NCI-H748 (cell line): Measurements from ENCODE around the gene SLC29A4.
"Not testable (repeated sequence)": the region's sequence is repeated elsewhere in the genome, so short reads cannot be mapped to it uniquely, and the experiment has no call there.

Experiments
- DNase-seq: peaks from one replicate; lab custom pipeline; 2025; ENCODE audit not compliant: unreplicated experiment; lab: John Stamatoyannopoulos, UW

SLC29A4 gene

DNA sequence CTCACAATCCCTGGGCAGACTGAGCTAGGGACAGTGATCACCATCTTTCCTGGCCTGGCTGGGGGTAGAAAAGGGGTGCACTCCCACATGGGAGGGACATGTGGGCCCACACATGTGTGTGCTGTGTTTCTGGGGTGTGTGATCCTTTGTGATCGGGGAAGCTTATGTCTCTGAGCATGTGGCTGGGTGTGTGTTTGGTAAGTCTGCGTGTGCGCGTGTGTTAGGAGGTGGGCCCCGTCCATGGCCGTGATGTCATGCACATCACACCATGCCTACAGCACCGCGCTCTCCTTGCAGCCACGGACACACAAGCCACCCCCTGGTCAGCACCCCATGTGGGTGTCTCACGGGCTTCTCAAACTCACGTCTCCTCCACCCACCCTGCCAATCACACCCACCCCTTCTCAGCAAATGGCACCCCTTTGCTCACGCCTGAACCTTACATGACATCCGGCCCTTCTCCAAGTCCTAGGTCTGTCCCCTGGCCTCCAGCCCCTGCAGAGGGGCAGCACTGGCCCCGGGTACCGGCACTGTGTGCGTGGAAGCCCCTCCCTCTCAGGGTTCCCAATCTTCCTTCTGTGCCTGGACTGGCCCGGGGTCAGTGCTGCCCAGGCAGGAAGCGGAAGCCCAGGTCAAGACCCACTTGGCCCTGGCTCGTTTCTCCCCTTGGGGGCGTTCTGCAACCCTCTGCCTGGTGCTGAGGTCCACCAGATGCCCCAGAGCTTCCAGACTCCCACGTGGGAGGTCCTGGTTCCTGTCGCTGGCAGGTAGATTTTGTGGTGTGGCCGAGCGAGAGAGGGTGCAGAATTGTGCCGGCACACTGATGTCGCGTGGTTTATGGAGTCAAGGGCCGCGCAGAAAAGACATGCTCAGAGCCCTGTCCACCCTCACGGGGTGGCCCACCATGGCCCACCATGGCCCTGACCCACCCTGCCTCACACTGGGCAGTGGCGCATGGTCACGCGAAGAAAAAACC, 12.6 kb downstream of the SLC29A4 start:
- no peak for DNase-seq

DNA sequence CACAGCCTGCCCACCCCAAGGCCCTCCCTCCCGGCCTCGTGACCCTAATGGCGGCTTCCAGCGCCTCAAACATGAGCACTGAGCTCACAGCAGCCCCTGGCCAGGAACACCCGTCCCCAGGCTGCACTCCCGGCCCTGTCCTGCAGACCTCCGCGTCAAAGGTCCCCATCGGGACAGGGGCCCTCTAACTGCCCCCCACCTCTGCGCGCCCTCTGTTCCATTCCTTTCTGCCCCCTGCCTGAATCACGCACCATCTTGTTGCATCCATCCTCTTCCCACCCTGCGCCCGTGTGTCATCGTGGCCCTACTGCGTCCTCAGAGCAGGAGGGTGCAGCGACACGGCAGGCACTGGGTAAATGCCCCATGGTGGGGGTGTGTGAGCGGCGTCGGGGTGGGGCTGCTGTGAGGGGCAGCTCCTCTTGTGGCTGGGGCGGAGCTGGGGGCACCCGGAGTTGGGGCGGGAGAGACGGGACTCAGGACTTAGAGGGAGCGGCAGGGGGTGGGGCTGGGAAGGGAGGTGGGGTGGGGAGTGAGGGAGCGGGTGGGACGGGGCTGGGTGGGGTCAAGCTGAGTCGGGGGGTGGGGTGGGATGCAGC, 13.4 kb downstream of the SLC29A4 start:
- DNase-seq, result no peak

DNA sequence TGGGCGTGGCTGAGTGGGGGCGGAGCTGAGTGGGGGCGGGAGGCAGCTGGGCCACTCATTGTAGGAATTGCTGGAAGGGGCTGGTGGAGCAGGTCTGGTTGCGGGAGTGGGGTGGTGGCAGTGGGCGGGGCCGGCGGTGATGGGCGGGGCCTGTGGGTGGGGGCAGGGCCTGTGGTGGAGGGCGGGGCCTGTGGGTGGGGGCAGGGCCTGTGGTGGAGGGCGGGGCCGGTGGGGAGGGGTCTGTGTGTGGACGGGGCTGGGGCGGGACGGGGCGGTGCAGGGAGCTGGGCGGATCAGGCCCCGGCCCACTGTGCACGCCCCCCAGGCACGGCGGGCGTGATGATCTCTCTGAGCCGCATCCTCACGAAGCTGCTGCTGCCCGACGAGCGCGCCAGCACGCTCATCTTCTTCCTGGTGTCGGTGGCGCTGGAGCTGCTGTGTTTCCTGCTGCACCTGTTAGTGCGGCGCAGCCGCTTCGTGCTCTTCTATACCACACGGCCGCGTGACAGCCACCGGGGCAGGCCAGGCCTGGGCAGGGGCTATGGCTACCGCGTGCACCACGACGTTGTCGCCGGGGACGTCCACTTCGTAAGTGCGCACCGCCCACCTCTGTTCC, 14.0 kb downstream of the SLC29A4 start:
- no peak for DNase-seq

DNA sequence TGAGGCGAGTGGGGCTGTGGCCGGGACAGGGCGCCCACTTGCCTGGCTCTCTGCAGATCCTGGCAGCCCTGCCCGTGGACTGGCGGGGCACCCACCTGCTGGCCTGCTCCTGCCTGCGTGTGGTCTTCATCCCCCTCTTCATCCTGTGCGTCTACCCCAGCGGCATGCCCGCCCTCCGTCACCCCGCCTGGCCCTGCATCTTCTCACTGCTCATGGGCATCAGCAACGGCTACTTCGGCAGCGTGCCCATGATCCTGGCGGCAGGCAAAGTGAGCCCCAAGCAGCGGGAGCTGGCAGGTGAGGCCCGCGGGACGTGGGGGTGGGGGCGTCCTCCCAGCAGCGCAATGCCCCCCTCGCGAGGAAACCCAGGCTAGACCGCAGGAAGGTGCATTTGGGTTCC, 17.6 kb downstream of the SLC29A4 start:
- no peak for DNase-seq

DNA sequence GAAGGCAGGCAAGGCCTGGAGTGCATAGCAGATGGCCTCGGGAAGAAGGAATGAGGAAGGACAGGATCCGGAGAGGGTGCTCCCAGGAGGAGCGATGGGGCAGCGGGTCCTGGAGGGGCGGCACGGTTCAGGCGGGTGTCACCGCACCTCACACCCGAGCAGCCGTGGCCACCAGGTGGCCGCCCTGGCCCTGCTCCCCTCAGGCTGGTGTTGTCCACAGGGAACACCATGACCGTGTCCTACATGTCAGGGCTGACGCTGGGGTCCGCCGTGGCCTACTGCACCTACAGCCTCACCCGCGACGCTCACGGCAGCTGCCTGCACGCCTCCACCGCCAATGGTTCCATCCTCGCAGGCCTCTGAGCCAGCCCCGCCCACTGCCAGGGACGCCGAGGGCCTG, 19.8 kb downstream of the SLC29A4 start:
- DNase-seq, result no peak

DNA sequence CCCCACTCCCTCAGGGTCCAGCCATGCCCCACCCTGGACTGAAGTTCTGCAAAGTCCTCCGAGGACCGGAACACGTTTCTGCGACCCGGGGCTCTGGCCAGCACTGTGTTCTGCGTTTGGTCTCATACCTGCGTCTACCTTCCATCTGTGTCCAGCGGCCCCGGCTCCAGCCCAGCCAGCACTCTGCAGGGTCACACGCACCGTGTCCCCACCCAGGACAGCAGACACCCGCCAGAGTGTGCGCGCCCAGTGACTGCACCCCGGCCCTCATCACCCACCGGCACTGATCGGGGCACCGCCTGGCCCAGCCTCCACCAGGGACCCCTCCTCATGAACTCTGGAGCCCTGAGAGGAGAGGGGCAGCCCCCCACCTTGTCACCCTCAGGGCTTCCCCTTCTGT, 20.3 kb downstream of the SLC29A4 start:
- DNase-seq, result no peak

DNA sequence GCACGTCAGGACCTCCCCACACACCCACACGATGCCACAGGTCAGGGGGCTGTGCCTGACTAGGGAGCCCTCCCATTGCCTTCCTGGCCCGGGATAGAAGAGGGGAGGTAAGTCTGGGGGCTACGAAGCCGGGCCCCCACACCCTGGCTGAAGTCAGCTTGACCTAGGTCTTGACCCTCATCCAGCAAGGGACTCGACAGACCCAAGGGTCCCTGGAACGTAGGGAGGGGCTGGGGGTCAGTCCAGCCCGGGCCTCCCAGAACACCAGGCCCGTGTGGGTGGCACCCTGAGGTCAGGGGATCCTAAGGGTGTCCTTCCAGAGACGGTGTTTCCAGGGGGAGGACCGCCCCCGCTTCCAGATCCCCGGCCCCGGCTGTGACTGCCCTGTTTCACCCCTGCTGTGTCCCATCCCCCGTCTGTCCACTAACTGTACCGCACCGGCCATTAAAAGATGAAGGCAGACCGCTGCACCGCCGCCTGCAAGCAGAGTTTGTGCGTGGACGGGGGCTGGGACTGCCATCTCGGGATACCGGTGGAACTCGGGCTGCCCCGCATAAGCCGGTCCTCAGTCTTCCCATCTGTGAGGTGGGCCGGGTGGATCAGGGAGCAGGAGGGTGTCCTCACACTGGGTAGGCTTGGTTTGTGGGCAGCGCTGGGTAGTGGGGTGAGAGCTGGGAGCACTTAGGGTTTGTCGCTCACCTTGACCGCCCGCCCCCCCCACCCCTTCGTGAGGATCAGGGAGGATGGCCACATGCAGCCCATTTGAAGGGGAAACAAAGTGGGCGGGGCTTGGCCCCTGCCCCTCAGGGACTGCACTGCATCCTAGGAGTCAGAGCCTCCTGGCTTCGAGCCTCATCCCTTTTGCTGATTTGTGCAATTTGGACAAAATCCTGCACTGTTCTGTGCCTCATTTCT, 21.1 kb downstream of the SLC29A4 start:
- DNase-seq, result no peak

DNA sequence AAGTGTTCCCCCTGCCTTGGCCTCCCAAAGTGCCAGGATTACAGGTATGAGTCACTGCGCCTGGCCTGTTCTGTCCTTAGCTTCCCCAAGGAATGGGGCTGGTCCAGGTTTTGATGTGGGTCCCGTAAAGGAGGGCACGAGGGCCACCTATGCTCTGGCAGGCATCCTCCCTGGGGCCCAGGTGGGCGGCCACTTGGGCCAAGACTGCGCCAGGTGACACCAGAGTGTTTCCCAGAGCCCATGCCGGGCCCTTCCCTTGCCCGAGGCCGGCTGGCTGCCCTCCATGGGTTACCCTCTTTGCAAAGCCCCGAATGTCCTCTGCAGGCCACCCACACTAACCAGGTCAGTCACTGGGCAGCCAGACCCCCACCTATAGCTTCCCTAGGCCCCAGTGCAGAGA, 22.3 kb downstream of the SLC29A4 start:
- DNase-seq, result not testable (repeated sequence)

DNA sequence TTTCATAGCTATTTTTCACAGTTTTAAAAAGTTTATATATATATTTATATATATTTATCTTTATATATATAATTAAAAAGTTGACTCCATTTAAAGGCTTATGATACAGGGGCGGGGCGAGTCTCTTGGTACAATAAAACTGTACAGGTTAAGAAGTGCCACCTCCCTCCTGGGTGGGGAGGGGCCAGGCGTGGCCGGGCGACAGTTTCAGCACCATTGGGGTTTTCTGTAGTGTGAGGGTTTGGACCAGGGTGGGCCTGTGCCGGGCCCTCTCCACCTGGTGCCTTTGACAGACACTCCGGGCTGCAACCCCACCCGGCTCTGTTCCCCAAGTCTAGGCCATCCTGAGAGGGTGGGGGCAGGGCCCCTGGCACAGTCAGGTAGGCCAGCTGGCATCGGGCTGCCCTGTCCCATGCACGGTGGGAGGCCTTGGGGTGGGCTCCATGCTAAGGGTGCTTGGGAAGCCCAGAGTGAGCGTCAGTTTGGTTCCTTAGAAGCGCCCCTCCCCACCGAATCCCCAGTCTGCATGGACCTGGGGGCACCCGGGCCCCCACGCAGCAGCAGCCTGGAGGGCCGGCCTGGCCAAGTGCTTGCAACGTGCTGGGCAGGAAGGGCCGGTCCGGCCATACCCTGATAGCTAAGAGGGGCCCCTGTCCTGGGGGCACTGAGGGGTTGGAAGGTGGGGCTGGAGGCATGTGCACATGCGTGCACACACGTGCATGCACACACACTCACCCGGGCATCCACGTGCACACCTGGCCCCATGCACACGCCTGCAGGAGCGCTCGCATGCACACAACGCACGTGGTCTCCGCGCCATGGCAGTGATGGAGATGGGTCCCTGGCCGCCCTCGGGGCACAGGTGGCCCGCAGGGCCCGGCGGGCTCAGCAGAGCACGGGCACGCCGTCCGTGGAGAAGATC, 24.7 kb downstream of the SLC29A4 start:
- not testable (repeated sequence) for DNase-seq

DNA sequence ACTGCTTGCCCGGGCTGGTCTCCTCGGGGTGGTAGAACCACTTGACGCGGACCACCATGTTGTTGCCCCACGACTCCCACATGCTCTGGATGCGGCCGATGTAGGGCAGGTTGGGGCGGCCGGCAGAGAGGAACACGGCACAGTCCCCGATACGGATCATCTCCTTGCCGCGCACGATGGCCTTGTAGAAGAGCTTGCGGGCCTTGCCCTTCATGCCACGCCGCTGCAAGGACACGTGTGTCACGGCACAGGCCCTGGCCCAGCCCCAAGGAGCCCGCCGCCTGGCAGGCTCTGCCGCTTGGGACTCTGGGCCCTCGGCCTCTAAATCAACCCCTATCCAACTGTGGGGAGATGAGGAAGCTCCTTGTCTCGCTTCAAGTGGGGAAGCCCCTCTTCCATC, 26.4 kb downstream of the SLC29A4 start:
- no peak for DNase-seq

DNA sequence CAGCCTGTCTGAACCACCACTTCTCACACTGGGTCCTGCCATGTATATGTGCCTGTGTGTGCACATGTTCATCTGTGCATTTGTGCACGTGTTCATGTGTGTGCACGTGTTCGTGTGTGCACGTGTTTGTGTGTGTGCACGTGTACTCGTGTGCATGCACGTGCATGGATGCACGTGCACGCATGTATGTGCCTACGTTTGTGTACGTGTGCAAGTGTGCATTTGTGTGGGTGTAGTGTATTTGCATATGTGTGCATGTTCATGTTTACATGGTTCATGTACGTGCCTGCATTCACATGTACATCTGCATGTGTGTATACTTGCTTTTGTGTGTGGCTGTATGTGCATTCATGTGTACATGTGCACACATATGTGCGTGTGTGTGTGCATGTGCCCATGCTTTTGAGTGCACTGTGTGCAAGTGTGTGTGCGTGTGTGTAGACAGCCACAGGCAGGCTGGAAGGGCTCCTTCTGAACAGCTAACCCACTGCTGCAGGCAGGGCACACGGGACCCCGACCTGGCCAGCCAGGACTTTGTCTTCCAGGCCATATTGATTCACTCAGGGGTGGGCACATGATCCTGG, 28.2 kb downstream of the SLC29A4 start:
- no peak for DNase-seq

DNA sequence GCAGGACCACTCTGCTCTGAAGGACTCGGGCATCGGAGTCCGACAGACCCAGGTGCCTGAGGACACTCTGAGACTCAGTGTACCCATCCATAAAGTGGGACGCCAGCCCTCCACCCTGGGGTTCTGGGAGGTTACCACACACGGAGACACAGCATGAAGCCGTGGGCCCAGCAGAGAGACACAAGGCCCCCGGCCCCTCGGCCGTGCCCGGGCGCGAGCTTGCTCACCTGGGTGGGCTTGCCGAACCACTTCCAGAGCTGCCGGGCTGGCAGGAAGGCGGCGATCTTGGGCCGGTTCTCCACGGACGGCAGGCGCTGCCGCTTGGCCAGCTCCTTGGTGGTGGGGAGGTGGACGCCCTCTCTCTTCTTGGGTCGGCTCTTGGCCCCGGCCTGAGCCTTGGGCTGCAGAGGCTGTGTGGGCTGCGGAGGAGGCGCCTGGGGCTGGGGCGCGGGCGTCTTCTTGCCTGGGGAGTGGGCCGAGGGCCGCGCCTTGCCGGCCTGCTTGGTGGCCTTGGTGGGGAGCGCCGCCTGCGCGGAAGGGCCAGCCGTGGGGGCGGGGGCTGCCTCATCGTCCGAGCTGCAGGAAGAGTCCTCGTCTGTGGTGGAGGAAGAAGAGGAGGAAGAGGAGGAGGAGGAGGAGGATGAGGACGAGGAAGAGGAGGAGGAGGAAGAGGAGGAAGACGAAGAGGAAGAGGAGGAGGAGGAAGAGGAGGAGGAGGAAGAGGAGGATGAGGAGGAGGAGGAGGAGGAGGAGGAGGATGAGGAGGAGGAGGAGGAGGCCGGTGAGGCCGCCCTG, 29.7 kb downstream of the SLC29A4 start:
- DNase-seq, result not testable (repeated sequence)

DNA sequence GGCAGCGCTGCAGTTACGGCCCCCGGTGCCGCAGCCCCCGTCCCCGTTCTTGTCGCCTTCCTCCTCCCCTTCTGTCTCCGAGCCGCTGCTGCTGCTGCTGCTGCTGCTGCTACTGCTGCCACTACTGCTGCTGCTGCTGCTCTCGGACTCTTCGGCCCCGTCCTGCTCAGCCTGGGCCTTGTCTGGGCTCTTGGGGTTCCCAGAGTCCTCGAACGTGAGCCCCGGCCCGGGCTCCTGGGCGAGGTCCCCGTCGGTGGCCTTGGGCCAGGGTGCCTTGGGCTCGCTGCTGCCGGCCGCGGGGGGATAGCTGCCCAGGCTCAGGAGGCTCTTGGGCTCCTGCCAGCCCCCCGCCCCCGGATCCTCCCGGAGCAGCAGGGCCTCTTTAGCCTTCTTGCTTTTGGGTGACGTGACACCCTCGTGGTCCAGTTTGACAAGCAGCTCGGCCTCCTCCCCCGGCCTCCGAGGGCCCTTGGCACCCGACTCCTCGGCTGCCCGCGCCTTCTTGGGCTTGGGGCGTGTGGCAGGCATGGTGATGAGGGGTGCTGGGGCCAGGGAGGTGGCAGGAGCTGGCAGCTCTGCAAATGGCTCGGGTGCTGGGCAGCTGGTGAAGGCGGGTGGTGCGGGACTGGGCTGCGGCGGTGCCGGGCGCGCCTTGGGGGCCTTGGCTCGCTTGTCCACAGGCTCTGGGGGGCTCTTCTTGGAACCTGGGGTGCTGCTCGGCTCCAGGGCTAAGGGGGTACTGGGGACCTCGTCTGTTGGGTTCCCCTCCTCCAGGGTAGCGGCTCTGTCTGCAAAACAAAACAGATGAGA, 30.5 kb downstream of the SLC29A4 start:
- not testable (repeated sequence) for DNase-seq

DNA sequence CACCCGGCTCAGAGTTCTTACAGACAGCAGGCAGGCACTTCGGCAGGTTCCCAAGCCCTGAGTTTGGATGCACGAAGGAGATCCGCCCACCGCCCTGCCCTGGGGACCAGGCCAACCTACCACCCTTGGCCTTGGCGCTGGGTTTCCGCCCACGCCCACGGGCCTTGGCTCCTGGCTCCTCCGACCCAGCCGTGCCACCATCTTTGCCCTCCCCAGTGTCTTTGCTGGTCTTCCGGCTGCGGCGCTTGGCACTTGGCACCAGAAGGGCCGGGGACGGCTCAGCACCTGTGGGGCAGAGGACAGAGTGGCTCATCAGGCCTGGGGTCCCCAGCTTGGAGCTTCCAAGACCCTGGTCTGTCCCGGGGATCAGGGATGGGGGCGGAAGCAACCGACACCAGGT, 32.1 kb downstream of the SLC29A4 start:
- no peak for DNase-seq

DNA sequence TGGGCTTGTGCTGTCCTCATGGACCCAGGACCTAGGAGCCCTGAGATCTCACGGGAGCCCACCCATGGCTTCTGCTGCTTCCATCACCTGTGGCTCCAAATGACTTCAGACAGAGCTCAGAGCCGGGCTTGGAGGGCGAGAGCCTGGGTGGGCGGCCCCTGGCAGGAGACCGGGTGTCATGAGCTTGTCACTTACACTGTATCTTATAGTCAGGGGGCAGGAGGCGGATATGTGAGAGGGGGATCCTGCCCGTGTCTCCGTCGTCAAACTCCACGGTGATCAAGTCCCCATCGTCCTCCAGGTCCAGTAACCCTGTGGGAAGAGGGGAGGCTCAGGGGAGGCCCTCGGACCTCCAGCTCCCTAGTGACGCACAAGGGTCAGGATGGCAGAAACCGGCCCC, 33.0 kb downstream of the SLC29A4 start:
- no peak for DNase-seq

DNA sequence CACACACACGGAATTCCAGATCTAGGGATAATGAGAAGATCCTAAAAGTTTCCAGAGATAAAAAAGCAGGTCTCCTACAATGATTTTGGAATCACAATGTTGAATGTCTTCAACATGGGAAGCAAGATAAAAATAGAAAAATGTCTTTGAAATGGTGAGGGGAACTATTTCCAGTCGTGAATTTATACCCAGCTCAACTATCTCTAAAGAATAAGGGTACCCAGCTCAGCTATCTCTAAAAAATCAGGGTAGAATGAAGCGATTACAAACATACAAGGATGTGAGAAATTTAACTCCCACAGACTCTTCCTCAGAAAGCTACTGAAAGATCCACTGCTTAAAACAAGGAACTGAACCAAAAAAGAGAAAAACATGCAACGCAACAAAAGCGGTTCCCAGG, 35.9 kb downstream of the SLC29A4 start:
- DNase-seq, result not testable (repeated sequence)

DNA sequence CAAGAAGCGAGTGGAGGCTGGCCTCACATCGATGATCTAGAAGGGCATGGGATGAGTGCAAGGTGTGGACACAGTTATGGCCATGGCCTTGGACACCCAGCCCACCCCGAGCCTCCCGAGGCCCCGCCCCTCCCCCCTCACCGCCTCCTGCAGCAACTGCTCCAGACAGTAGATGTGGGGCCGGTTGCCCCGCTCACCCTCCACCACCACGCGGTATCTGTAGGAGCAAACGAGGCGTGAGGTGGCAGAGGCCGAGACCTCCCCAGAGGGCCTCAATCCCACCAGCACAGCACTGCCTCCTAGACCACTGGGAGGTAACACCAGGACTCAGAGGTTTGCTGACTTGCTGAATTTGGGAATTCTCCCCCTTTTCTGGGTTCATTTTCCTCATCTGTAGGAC, 37.6 kb downstream of the SLC29A4 start:
- DNase-seq, result no peak
